Inflammatory macrophage treated with lipopolysaccharide for 1 hour (primary cell): ENCODE measurements around the gene HBE1.
A peak's percentile ranks its signal among the peaks of the same experiment; 100 is the strongest.
"Not testable (repeated sequence)": the region's sequence is repeated elsewhere in the genome, so short reads cannot be mapped to it uniquely, and the experiment has no call there.

Source experiments
- DNase-seq, 2 donors: peaks; one replicate each; pipeline ENCODE4 v3.0.0-alpha.2; 2020 to 2022

Gene HBE1

DNA sequence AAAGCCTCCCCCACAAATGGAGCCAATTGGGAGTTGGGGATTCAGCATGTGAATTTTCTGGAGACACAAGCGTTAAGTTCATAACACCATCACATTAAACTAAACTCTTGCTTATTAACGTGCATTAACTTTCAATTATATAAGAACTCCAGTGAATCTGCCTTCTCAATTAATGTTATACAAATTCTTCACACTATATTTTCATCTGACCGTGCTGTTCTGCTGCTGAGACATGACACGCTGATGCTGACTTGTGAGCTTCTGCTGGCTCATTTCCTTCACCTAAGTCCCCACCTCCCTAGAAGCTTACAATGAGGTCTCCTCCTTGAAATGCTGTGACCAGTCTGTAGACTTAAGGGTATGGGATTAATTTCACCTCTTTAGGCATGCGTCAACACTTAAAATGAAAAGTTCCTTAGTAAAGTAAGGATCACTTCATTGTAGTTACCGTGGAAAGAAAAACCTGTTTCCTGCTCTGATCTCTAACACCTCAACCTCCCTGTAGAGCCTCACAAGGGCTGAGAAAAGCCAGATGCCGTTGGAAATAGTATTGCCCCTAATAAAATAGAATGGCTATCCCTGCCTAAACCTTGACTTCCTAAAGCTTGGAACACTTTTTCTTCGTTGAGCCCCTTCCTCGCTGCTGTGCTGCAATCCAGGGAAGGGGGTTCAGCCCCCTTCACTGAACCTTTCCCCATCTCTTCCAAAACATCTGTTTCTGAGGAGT lies 17.4 kb downstream of the HBE1 start:
- DNase-seq: no peak

DNA sequence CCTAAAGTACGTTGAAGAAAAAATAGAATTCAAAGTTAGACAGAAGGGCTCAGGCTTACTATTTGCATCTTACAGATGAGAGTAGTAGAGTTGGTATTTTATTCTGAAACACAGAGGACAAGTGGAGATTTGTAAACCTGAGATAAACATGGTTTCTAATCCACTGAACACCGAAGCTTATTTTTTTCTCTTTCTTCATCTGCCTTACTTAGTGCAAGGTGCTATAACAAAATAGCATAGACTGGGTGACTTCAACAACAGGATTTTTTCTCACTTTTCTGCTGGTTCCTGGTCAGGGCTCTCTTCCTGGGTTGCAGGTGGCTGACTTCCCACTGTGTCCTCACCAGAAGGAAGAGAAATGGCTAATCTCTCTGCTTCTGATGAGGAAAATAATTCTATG lies 18.0 kb downstream of the HBE1 start:
- no peak for DNase-seq

DNA sequence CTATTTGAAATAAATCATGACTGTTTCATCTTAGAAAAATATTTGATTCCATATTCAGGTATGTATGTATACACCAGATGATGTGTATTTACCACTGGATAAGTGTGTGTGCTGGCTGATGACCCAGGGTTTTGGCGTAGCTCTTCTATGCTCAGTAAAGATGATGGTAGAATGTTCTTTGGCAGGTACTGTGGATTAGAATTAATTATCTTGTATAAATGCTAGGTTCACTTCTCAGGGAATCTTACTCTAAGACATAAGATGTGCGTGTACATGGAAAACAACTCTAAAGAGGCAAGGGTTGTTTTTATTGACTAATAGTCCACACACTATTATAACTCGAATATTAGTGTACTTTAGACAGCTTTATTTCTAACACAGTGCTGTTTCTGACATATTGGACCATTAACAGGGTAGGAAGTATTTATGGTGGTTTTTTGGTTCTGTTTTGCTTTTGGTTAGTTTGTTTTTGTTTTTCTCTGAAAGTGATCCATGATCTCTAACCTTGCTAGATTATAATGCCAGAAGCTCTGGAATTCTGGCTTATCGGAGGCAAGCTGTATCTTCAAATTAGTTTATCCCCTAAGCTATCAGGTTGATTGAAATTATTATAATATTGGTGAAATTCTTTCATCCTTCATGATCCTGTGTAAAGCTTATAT lies 19.1 kb downstream of the HBE1 start:
- no peak for DNase-seq

DNA sequence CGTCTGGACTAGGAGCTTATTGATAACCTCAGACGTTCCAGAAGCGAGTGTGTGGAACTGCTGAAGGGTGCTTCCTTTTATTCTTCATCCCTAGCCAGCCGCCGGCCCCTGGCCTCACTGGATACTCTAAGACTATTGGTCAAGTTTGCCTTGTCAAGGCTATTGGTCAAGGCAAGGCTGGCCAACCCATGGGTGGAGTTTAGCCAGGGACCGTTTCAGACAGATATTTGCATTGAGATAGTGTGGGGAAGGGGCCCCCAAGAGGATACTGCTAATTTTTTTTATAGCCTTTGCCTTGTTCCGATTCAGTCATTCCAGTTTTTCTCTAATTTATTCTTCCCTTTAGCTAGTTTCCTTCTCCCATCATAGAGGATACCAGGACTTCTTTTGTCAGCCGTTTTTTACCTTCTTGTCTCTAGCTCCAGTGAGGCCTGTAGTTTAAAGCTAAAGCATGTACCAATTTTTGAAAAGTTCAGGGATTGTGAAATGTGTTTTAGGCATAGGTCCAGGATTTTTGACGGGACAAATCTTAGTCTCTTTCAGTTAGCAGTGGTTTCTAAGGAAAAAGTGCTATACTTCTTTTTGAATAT lies 19.8 kb downstream of the HBE1 start, which contains the start of gene HBG1:
Gene HBG1, minus strand, starts transcription at position 51 of the 590 bp plus-strand sequence. CDS start 53 bp downstream, outside the sequence.
- DNase-seq: not testable (repeated sequence)

DNA sequence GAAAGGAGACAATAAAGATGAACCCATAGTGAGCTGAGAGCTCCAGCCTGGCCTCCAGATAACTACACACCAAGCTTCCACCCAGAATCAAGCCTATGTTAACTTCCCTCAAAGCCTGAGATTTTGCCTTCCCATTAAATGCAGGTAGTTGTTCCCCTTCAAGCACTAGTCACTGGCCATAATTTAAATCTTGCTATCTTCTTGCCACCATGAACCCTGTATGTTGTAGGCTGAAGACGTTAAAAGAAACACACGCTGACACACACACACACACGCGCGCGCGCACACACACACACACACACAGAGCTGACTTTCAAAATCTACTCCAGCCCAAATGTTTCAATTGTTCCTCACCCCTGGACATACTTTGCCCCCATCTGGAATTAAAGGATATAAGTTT lies 21.2 kb downstream of the HBE1 start:
- not testable (repeated sequence) for DNase-seq

DNA sequence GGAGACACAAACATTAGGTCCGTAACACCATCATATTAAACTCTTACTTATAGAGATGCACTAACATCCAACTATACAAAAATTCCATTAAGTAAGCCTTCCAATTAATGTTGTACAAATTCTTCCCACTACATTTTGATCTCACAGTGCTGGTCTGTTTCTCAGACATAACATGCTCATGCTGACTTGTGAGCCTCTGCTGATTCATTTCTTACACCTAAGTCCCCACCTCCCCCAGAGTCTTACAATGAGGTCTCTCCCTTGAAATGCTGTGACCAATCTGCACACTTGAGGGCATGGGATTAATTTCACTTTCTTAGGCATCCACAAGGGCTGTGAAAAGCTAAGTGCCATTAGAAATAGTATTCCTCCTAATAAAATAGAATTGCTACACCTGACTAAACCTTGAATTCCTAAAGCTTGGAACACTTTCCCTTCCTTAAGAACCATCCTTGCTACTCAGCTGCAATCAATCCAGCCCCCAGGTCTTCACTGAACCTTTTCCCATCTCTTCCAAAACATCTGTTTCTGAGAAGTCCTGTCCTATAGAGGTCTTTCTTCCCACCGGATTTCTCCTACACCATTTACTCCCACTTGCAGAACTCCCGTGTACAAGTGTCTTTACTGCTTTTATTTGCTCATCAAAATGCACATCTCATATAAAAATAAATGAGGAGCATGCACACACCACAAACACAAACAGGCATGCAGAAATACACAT lies 22.1 kb downstream of the HBE1 start:
- no peak for DNase-seq

GRCh38 chr11:5246772-5247471 lies 22.8 kb downstream of the HBE1 start:
- DNase-seq: no peak

DNA sequence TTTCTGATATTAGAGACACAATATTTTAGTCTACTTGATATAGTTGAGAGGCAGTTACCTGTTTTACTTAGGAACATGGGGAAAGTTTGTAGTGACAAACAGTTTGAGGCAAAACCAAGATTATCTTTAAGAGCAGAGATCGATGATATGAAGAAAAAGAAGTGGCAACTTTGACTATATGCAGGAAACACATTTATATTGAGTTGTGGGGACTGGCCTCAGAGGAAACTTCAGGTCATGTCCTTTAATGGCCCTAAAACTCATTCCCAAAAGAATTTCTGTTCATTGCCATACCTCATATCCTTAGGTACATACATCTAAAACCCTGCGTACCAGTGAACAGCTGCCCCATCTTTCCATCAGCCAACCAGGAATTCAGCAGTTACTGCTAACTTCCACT lies 24.6 kb downstream of the HBE1 start:
- no peak for DNase-seq

- no peak for DNase-seq
Measured at GRCh38 chr11:5243816-5244180, 25.9 kb downstream of the HBE1 start.

DNA sequence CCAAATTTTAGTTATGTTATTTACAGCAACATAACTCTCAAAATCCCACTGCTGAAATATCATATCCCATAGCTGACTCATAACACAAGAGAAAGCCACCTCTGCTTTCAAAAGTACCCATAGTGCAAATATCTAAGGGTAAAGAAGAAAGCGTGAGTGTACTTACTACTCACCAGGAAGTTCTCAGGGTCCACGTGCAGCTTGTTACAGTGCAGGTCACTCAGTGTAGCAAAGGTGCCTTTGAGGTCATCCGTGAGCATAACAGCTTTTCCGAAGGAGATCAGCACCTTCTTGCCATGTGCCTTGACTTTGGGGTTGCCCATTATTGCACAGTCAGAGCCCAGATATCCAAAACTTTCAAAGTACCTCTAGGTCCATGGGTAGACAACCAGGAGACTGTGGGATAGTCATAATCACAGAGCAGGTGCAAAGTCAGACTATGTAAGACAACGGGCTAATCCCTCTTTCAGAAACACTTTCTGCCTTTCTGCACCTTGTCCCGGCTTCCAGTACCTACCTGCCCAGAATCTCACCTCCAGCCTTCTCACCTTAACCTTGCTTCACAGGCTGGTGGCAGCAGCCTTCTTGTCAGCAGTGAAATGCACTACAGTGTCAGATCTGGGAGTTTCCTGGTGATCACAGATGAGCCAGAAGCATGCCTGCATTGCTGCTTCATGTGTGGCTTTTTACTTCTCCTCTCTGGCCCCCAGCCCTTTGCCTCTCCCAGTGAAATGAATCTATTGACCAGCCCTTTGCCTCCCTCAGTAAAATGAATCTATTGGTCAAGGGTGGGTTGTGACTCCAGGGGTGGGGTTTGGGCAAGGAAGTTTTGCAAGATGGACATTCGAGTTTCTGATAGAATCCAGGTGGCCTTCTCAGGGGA lies 26.6 kb downstream of the HBE1 start:
- DNase-seq: no peak

DNA sequence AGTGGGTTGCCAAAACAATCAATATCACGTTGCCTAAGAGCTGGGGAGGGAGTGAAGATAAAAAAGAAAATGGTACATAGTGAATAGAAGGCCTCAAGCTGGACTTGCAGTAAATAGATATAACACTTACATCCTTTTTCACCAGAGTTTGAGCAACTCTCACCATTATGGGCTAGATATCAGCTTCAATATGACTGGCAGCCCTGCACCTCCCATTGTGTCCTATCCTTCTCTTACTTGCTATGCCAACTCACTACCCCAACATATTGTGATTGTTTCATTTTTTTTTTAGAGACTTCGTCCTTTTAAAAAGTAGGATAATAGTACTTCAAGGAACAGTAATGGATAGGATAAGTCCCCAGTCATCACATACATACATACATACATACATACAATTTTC lies 27.5 kb downstream of the HBE1 start:
- no peak for DNase-seq

GRCh38 chr11:5241458-5241857 lies 28.3 kb downstream of the HBE1 start:
- no peak for DNase-seq

GRCh38 chr11:5240458-5240857 lies 29.3 kb downstream of the HBE1 start:
- DNase-seq: no peak

DNA sequence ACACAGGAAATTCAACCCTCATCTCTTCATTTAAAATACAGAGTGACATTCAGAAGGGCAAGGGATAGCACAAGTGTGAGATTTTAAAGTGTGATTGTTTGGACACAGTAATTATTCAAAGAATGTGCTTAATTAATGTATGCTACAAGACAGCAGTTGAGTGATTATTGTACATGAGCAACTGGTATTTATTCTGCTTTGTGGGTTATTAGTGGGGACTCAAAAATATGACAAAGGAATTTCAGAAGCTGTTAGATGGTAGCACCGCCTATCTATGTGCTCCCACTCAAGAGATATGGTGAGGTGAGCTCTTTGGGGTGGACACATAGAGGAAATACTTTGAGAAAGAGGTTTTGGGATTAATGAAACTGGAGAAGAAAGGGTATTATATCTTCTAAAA lies 29.7 kb downstream of the HBE1 start:
- DNase-seq: no peak

GRCh38 chr11:5239046-5239445 lies 30.7 kb downstream of the HBE1 start:
- peak in 1 of 2 donors; percentile 7 for DNase-seq

DNA sequence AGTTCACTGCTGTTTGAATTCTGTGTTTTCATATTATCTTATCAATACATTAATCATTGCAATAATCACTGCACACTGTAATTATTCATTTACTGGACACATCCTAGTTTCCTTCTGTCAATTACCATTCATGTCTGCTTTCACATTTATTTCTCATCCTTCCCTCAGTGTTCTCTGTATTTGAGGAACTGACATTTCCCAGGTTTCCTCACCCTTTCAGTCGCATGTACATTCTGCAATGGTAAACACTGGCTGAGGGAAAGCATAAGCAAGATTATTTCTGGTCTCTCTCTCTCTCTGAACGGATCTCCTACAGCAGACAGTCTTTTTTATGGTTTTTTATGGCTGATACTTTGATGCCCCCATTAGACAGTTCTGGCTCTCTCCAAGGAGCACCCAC lies 31.3 kb downstream of the HBE1 start:
- DNase-seq: peak; percentile 20 to 26

GRCh38 chr11:5237420-5237819 lies 32.3 kb downstream of the HBE1 start:
- DNase-seq: no peak

DNA sequence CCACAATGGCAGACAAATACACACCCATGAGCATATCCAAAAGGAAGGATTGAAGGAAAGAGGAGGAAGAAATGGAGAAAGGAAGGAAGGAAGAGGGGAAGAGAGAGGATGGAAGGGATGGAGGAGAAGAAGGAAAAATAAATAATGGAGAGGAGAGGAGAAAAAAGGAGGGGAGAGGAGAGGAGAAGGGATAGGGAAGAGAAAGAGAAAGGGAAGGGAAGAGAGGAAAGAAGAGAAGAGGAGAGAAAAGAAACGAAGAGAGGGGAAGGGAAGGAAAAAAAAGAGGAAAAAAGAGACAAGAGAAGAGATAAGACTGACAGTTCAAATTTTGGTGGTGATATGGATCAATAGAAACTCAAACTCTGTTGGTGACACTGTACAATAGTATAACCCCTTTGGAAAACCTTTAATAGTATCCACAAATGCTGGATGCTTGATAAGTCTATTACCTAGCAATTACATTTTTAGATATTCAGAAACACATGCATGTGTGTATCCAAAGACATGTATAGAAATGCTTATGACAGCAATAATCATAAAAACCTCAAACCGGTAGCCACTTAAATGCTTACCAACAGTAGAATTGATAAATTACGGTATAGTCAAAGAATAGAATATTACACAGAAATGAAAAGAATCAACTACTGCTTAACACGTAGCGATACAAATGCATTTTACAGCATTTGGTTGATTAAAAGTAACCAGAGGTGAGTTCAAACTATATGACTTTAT lies 34.2 kb downstream of the HBE1 start:
- DNase-seq: no peak

DNA sequence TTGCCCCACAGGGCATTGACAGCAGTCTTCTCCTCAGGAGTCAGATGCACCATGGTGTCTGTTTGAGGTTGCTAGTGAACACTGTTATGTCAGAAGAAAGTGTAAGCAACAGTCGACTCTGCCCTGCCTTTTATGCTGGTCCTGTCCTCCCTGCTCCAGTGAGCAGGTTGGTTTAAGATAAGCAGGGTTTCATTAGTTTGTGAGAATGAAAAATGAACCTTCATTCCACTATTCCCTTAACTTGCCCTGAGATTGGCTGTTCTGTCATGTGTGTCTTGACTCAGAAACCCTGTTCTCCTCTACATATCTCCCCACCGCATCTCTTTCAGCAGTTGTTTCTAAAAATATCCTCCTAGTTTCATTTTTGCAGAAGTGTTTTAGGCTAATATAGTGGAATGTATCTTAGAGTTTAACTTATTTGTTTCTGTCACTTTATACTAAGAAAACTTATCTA lies 35.3 kb downstream of the HBE1 start, which contains the start of gene HBD:
Gene HBD, minus strand, starts transcription at position 103 of the 454 bp plus-strand sequence. Its CDS starts 50 bp downstream, at position 53.
- DNase-seq: no peak

DNA sequence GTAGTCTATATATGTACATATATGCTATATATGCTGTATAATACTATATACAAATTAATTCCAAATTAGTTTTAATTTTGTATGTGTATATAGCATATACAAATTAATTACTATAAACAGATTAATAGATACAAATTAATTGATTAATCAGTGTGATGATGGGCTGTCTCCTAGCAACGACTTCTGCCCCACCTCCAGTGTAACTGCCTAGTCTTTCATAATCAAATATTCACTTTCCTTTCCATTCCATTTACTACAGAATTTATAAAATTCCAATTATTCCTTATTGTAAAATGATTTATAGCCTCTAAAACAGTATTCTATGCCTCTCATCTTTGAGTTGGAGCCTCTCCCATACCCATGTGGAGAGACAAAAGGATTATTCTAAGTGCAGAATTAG lies 36.4 kb downstream of the HBE1 start:
- no peak for DNase-seq

DNA sequence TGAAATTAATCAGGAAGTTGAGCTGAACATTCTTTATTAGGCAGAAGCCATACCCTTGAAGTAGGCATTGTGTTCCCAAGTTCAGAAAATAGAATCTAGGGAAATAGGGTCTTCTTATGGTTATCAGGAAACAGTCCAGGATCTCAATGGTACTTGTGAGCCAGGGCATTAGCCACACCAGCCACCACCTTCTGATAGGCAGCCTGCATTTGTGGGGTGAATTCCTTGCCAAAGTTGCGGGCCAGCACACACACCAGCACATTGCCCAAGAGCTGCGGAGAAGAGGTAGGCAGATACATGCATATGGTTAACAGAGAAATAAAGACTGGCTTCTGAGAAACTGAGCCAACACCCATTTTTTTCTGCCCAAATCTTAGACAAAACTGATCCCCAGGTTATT lies 36.9 kb downstream of the HBE1 start:
- DNase-seq: no peak
